Fibroblast of the aortic adventitia (primary cell): Measurements from ENCODE around the gene GART. TPM values are rescaled to one million over a fixed set of nuclear protein-coding genes. Genes with fewer than 3 reads are reported as not detected.
"Not testable (repeated sequence)": the region's sequence is repeated elsewhere in the genome, so short reads cannot be mapped to it uniquely, and the experiment has no call there.

ENCODE experiments used
- DNase-seq: peaks from one replicate; pipeline ENCODE4 v3.0.0-alpha.2; 2010; ENCODE audit warnings: low read depth
- H3K4me3 ChIP-seq: 2 replicates; pipeline ENCODE4 v1.5.1; 2011; ENCODE audit warnings: low read depth, mild to moderate bottlenecking, control low read depth, low read length, moderate library complexity
- CTCF ChIP-seq: IDR thresholded peaks from 2 replicates; pipeline ENCODE4 v1.5.1; 2011; ENCODE audit warnings: mild to moderate bottlenecking, low read length, control low read depth, inconsistent platforms; ENCODE audit not compliant: insufficient read depth
- total RNA-seq: library from RNA; depleted of rRNA; stranded (reverse); fragments of >200 nt; gene quantifications from 2 replicates; pipeline ENCODE4 v1.2.3, GENCODE V29; 2012; ENCODE audit warnings: low replicate concordance

GART gene
- total RNA-seq, 1 donor, result 104 TPM

DNA sequence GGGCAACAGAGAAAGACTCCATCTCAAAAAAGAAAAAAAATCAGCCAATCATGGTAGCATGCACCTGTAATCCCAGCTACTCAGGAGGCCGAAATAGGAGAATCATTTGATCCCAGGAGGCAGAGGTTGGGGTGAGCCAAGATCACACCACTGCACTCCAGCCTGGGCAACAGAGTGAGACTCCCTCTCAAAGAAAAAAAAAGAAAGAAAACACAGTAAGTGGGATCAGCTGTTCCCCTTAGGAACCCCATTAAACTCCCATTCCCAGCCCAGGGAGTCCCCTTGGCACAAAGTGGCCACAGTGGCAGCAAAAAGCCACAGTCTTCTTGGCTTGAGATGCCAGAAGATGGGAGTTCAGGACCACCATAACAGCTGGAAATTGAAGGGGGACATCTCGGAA is 71.2 kb downstream of the GART start:
- no peak overlapping the region for H3K4me3 ChIP-seq
- no peak for TF ChIP-seq CTCF

DNA sequence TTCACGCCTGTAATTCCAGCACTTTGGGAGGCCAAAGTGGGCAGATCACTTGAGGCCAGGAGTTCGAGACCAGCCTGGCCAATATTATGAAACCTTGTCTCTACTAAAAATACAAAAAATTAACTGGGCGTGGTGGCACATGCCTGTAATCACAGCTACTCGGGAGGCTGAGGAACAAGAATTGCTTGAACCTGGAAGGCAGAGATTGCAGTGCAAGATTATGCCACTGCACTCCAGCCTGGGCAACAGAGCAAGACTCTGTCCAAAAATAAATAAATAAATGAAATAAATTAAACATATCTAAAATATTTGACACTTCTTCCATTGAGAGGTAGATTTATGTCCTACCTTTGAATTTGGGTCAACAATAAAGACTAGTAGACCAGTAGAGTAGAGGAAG is 72.7 kb downstream of the GART start:
- DNase-seq, H3K4me3 ChIP-seq: not testable (repeated sequence)

More for the DNA sequence above, 71.2 kb downstream of the GART start:
- no peak for DNase-seq

GRCh38 chr21:33461538-33462250 is 80.2 kb downstream of the GART start:
- no peak for DNase-seq
- H3K4me3 ChIP-seq, result no peak overlapping the region
- no peak for TF ChIP-seq CTCF

GRCh38 chr21:33458861-33459260 is 83.1 kb downstream of the GART start:
- no peak for DNase-seq
- no peak overlapping the region for H3K4me3 ChIP-seq

DNA sequence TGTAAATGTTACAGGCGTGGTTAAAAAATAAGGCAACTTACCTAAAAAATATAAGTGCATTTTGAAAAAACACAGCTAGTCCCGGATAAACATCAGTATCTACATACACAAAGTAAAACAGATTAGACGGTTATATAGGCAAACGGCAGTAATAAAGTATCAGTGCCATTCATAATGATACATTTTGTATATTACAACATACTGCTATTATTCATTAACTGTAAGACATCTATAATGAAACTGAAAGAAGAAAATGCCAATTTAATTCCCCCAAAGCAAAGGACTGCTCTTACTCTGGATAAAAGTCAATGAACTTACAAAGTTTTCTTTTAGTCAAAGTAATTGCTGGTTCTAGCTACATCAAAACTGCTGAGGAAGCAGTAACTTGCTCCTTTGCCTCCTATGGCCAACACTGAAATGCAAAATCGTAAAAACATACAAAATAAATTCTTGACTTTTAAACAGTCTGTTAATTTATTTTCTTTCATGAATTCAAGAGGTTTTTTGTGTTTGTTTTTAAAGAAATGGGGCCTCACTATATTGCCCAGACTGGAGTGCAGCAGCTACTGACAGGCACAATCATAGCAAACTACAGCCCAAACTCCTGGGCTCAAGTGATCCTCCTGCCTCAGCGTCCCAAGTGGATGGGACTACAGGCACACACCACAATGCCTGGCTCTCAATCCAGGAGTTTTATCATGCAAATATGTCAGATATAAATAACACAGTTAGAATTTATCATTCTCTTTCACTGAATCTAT is 86.1 kb downstream of the GART start:
- H3K4me3 ChIP-seq, result no peak overlapping the region
- no peak for DNase-seq
- TF ChIP-seq CTCF, result no peak

More at GRCh38 chr21:33458861-33459260, 83.1 kb downstream of the GART start:
- no peak for TF ChIP-seq CTCF

Other genes starting within 250 kb of the GART start
- gene IFNAR1, start 217.1 kb downstream of the GART start, total RNA-seq, result 24.0 and 39.3 TPM in 2 replicates
- 10.6 and 64.2 TPM in 2 replicates for gene IFNGR2, start 138.7 kb downstream of the GART start, total RNA-seq
- gene TMEM50B, start 62.1 kb downstream of the GART start, total RNA-seq, result 28.7 and 33.4 TPM in 2 replicates
- gene DNAJC28, start 50.4 kb downstream of the GART start, total RNA-seq, result 2.7 and 3.7 TPM in 2 replicates
- 138 and 178 TPM in 2 replicates for gene SON, start 921 bp upstream of the GART start, total RNA-seq
- 8.4 and 36.5 TPM in 2 replicates for gene DONSON, start 46.6 kb upstream of the GART start, total RNA-seq
- gene CRYZL1, start 99.6 kb upstream of the GART start, total RNA-seq, result 25.8 and 70.6 TPM in 2 replicates
- gene ITSN1, start 100.4 kb upstream of the GART start, total RNA-seq, result 35.0 and 46.5 TPM in 2 replicates